SJSA1 (cell line): ENCODE data around the gene C1orf232. TPM values are rescaled to one million over a fixed set of nuclear protein-coding genes. Genes with fewer than 3 reads are reported as not detected.

Source experiments
- DNase-seq, 2 experiments: peaks; one replicate each; pipeline ENCODE4 v3.0.0-alpha.2; 2015 to 2020; ENCODE audit warnings: low spot score in 2 of 2, low read depth in 1 of 2
- H3K27ac ChIP-seq: fragments of 250-450 bp; sonication (Bioruptor Pico); 2 replicates; pipeline ENCODE4 v1.5.1; 2020; ENCODE audit warnings: mild to moderate bottlenecking, moderate library complexity
- H3K27me3 ChIP-seq: fragments of 250-450 bp; sonication (Bioruptor Pico); replicated peaks from 2 replicates; pipeline ENCODE4 v1.5.1; 2020; ENCODE audit warnings: mild to moderate bottlenecking, moderate library complexity
- H3K36me3 ChIP-seq: fragments of 250-450 bp; sonication (Bioruptor Pico); 2 replicates; pipeline ENCODE4 v1.5.1; 2020; ENCODE audit warnings: mild to moderate bottlenecking
- H3K4me1 ChIP-seq: fragments of 250-450 bp; sonication (Bioruptor Pico); replicated peaks from 2 replicates; pipeline ENCODE4 v1.6.1; 2021; ENCODE audit warnings: mild to moderate bottlenecking
- H3K4me3 ChIP-seq: fragments of 250-450 bp; sonication (Bioruptor Pico); 2 replicates; pipeline ENCODE4 v1.5.1; 2020; ENCODE audit warnings: mild to moderate bottlenecking
- H3K9me3 ChIP-seq: fragments of 250-450 bp; sonication (Bioruptor Pico); replicated peaks from 2 replicates; pipeline ENCODE4 v1.5.1; 2020; ENCODE audit warnings: mild to moderate bottlenecking
- total RNA-seq: library from RNA; depleted of rRNA; stranded (reverse); fragments of >200 nt; shearing (Covaris generic); gene quantifications from 2 replicates; pipeline ENCODE4 v1.2.3, GENCODE V29; 2014; rRNA removed

C1orf232 gene
- total RNA-seq, 1 experiment from 2014 or later = not detected

GRCh38 chr1:26114165-26114927 lies 54.4 kb downstream of the C1orf232 start:
- no peaks in the 10 kb centered on the region; the same call in 1 of the 2 replicates for H3K9me3 ChIP-seq
- no peak overlapping the region for H3K4me3 ChIP-seq
- no peaks in the 10 kb centered on the region; the same call in 1 of the 2 replicates for H3K27me3 ChIP-seq
- DNase-seq = no peak
- peaks cover 15% of the 10 kb centered on the region for H3K4me1 ChIP-seq
- H3K36me3 ChIP-seq = peaks cover 35% of the 10 kb centered on the region
- H3K27ac ChIP-seq = no peak overlapping the region

Other genes with a start within 250 kb of the C1orf232 start
- gene PAFAH2, start 170.9 kb downstream of the C1orf232 start, total RNA-seq = 7.5 and 7.9 TPM in 2 replicates
- gene EXTL1, start 147.2 kb downstream of the C1orf232 start, total RNA-seq = 0.08 TPM in 1 of 2 replicates, not detected in the other
- gene SLC30A2, start 122.8 kb downstream of the C1orf232 start, total RNA-seq = not detected in 2 replicates
- gene TRIM63, start 101.3 kb downstream of the C1orf232 start, total RNA-seq = not detected in 2 replicates
- 5.3 and 9.1 TPM in 2 replicates for gene PDIK1L, start 57.1 kb downstream of the C1orf232 start, total RNA-seq
- gene FAM110D, start 9.9 kb downstream of the C1orf232 start, total RNA-seq = not detected in 2 replicates
- 23.4 and 34.9 TPM in 2 replicates for gene ZNF593, start 945 bp upstream of the C1orf232 start, total RNA-seq
- 0.24 TPM in 1 of 2 replicates, not detected in the other for gene ZNF593OS, start 2.9 kb upstream of the C1orf232 start, total RNA-seq
- 0.50 TPM in 1 of 2 replicates, not detected in the other for gene CNKSR1, start 8.5 kb upstream of the C1orf232 start, total RNA-seq
- not detected in 2 replicates for gene CATSPER4, start 21.6 kb upstream of the C1orf232 start, total RNA-seq
- 45.2 and 56.6 TPM in 2 replicates for gene CEP85, start 65.2 kb upstream of the C1orf232 start, total RNA-seq
- 36.5 and 38.9 TPM in 2 replicates for gene SH3BGRL3, start 111.1 kb upstream of the C1orf232 start, total RNA-seq
- 4.0 and 12.0 TPM in 2 replicates for gene UBXN11, start 137.7 kb upstream of the C1orf232 start, total RNA-seq
- not detected in 2 replicates for gene CD52, start 149.0 kb upstream of the C1orf232 start, total RNA-seq
- not detected in 2 replicates for gene CRYBG2, start 185.2 kb upstream of the C1orf232 start, total RNA-seq
- gene ZNF683, start 203.8 kb upstream of the C1orf232 start, total RNA-seq = not detected in 2 replicates
- gene LIN28A, start 241.9 kb upstream of the C1orf232 start, total RNA-seq = not detected in 2 replicates